ENCODE results near the gene ATP6V0D1.
A peak's percentile ranks its signal among the peaks of the same experiment; 100 is the strongest.
"Not testable (repeated sequence)": the region's sequence is repeated elsewhere in the genome, so short reads cannot be mapped to it uniquely, and the experiment has no call there.

The ATP6V0D1 gene

GRCh38 chr16:67425061-67425460 is 55.9 kb downstream of the ATP6V0D1 start:
- no peak for DNase-seq

GRCh38 chr16:67424261-67424615 is 56.7 kb downstream of the ATP6V0D1 start:
- DNase-seq, result no peak

- no peak for DNase-seq
Observed at GRCh38 chr16:67423611-67424260, 57.2 kb downstream of the ATP6V0D1 start.

GRCh38 chr16:67423015-67423414 is 57.9 kb downstream of the ATP6V0D1 start:
- no peak for DNase-seq

GRCh38 chr16:67421030-67421429 is 59.9 kb downstream of the ATP6V0D1 start:
- no peak for DNase-seq

- DNase-seq, result no peak
Observed at GRCh38 chr16:67419931-67420330, 61.0 kb downstream of the ATP6V0D1 start.

GRCh38 chr16:67419502-67419901 is 61.5 kb downstream of the ATP6V0D1 start:
- DNase-seq, result no peak

- DNase-seq, result no peak
Observed at GRCh38 chr16:67417333-67418061, 63.5 kb downstream of the ATP6V0D1 start.

- peak; percentile 44 for DNase-seq
Observed at GRCh38 chr16:67415872-67416793, 64.8 kb downstream of the ATP6V0D1 start, which contains the start of gene ZDHHC1. Gene ZDHHC1 (minus strand): TSS chr16:67416477. CDS start chr16:67407775, 8,702 bp downstream.

- DNase-seq, result not testable (repeated sequence)
Observed at GRCh38 chr16:67415421-67415820, 65.5 kb downstream of the ATP6V0D1 start.

- no peak for DNase-seq
Observed at GRCh38 chr16:67413978-67414911, 66.7 kb downstream of the ATP6V0D1 start.

- DNase-seq, result no peak
Observed at GRCh38 chr16:67412294-67412693, 68.7 kb downstream of the ATP6V0D1 start.

- DNase-seq, result no peak
Observed at GRCh38 chr16:67411339-67411738, 69.6 kb downstream of the ATP6V0D1 start.

GRCh38 chr16:67409631-67410030 is 71.3 kb downstream of the ATP6V0D1 start:
- no peak for DNase-seq

GRCh38 chr16:67407788-67408452 is 73.0 kb downstream of the ATP6V0D1 start:
- no peak for DNase-seq

- no peak for DNase-seq
Observed at GRCh38 chr16:67407176-67407787, 73.7 kb downstream of the ATP6V0D1 start.

GRCh38 chr16:67406111-67406971 is 74.6 kb downstream of the ATP6V0D1 start:
- no peak for DNase-seq

- DNase-seq, result no peak
Observed at GRCh38 chr16:67405336-67405735, 75.6 kb downstream of the ATP6V0D1 start.

- DNase-seq, result peak; percentile 83
Observed at GRCh38 chr16:67404740-67405226, 76.2 kb downstream of the ATP6V0D1 start.

- no peak for DNase-seq
Observed at GRCh38 chr16:67403976-67404555, 76.9 kb downstream of the ATP6V0D1 start.

Measured in NCI-H510A (cell line).